Gastrocnemius medialis (tissue), 4 donors: ENCODE data around the gene BBS9.

Experiments used
- POLR2A ChIP-seq, 2 donors: fragments of 450-650 bp; IDR thresholded peaks; one replicate each; pipeline ENCODE4 v1.6.1; 2017; ENCODE audit warnings: antibody characterized with exemption in 2 of 2, mild to moderate bottlenecking in 2 of 2, moderate library complexity in 2 of 2
- TF ChIP-seq, protein P1 (sequence below), 5 experiments: fragments of 450-650 bp in 3 of 5; fragments of 200-600 bp in 2 of 5; sonication (generic) in 2 of 5; IDR thresholded peaks in 4 of 5; conservative IDR thresholded peaks in 1 of 5; 1 replicate in 4 of 5; 2 replicates in 1 of 5; pipeline ENCODE4 v1.5.1; 2016 to 2019; ENCODE audit warnings: antibody characterized with exemption in 5 of 5, mild to moderate bottlenecking in 3 of 5, moderate library complexity in 3 of 5

GRCh38 chr7:33177876-33178275 lies 48.5 kb downstream of the BBS9 start:
- TF ChIP-seq, protein P1, sequence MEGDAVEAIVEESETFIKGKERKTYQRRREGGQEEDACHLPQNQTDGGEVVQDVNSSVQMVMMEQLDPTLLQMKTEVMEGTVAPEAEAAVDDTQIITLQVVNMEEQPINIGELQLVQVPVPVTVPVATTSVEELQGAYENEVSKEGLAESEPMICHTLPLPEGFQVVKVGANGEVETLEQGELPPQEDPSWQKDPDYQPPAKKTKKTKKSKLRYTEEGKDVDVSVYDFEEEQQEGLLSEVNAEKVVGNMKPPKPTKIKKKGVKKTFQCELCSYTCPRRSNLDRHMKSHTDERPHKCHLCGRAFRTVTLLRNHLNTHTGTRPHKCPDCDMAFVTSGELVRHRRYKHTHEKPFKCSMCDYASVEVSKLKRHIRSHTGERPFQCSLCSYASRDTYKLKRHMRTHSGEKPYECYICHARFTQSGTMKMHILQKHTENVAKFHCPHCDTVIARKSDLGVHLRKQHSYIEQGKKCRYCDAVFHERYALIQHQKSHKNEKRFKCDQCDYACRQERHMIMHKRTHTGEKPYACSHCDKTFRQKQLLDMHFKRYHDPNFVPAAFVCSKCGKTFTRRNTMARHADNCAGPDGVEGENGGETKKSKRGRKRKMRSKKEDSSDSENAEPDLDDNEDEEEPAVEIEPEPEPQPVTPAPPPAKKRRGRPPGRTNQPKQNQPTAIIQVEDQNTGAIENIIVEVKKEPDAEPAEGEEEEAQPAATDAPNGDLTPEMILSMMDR (IDR thresholded peaks at IDR 0.05 in 4 of 5, conservative IDR thresholded peaks at IDR 0.05 in 1 of 5) = no peak
- TF ChIP-seq POLR2A (IDR thresholded peaks at IDR 0.05) = no peak
